ENCODE results near the gene SPP2.

The SPP2 gene

GRCh38 chr2:234091883-234092282, 41.4 kb downstream of the SPP2 start:
- no peak for TF ChIP-seq CTCF (conservative IDR thresholded peaks at IDR 0.05)
- no peak for TF ChIP-seq ZFX (IDR thresholded peaks at IDR 0.05)
- no peak overlapping the region for H3K27ac ChIP-seq

GRCh38 chr2:234092344-234092743, 41.8 kb downstream of the SPP2 start:
- TF ChIP-seq ZFX (IDR thresholded peaks at IDR 0.05) (no peak), CTCF (conservative IDR thresholded peaks at IDR 0.05) (no peak)
- H3K27ac ChIP-seq: no peak overlapping the region

- H3K27ac ChIP-seq: no peak overlapping the region
- no peak for TF ChIP-seq ZFX (IDR thresholded peaks at IDR 0.05)
- TF ChIP-seq CTCF (conservative IDR thresholded peaks at IDR 0.05): no peak
Observed at GRCh38 chr2:234095301-234095700, 44.8 kb downstream of the SPP2 start.

GRCh38 chr2:234096164-234096563, 45.7 kb downstream of the SPP2 start:
- H3K27ac ChIP-seq: no peak overlapping the region
- TF ChIP-seq CTCF (conservative IDR thresholded peaks at IDR 0.05) (no peak), ZFX (IDR thresholded peaks at IDR 0.05) (no peak)

DNA sequence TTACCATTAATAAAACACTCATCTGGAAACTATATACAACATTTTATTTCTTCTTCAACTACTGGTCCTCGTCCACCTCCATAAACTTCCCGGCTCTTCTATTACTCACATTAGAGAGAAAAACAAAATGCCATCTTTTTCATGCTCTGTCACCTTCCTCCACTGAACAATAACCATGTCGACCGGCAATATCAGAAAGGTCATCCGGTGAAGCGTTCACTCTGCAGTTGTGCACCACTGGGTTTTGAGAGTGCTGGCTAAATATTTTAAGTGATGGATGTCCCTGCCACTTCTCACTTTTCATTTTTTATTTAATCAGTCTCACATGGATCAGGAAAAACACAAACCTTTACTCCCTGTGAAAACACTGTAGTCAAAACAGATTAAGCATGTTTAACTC, 48.2 kb downstream of the SPP2 start:
- TF ChIP-seq ZFX (IDR thresholded peaks at IDR 0.05) (no peak), CTCF (conservative IDR thresholded peaks at IDR 0.05) (no peak)
- no peak overlapping the region for H3K27ac ChIP-seq

DNA sequence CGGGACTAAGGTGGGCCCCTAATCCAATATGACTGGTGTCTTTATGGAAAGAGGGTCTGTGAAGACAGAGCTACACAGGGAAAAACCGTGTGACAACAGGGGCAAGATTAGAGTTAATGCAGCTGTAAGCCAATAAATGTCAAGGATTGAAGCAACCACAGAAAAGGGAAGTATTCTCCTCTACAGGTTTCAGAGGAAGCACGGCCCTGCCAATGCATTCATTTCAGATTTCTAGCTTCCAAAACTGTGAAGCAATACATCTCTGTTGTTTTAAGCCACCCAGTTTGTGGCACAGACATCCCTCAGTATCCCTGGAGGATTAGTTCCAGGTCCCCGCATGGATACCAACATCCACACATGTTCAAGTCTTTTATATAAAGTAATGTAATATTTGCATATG, 48.8 kb downstream of the SPP2 start:
- TF ChIP-seq CTCF (conservative IDR thresholded peaks at IDR 0.05) (no peak), ZFX (IDR thresholded peaks at IDR 0.05) (no peak)
- no peak overlapping the region for H3K27ac ChIP-seq

- H3K27ac ChIP-seq: no peak overlapping the region
- TF ChIP-seq CTCF (conservative IDR thresholded peaks at IDR 0.05) (no peak), ZFX (IDR thresholded peaks at IDR 0.05) (no peak)
Observed at GRCh38 chr2:234100686-234101085, 50.2 kb downstream of the SPP2 start.
